HG02588 (cell line): Measurements from ENCODE around the gene CCR7.

ENCODE experiments used
- ATAC-seq: cut with Tn5 transposase; IDR thresholded peaks from one replicate; pipeline ENCODE4 v1.9.1; 2021; ENCODE audit warnings: mild to moderate bottlenecking, moderate library complexity; ENCODE audit not compliant: unreplicated experiment

CCR7 gene

GRCh38 chr17:40563220-40564052 lies 1.8 kb downstream of the CCR7 start:
- no peak for ATAC-seq

- ATAC-seq, result no peak
These were observed 2.4 kb downstream of the CCR7 start for GRCh38 chr17:40562838-40563219.

- ATAC-seq, result no peak
These were observed 3.2 kb downstream of the CCR7 start for GRCh38 chr17:40561871-40562611.

- ATAC-seq, result peak; percentile 25
These were observed 3.9 kb downstream of the CCR7 start for GRCh38 chr17:40561294-40561870.

GRCh38 chr17:40560592-40561293 lies 4.5 kb downstream of the CCR7 start:
- peak; percentile 47 for ATAC-seq

- ATAC-seq, result no peak
These were observed 5.2 kb downstream of the CCR7 start for GRCh38 chr17:40559954-40560591.

GRCh38 chr17:40559564-40559916 lies 5.7 kb downstream of the CCR7 start:
- ATAC-seq, result no peak

- ATAC-seq, result no peak
These were observed 6.2 kb downstream of the CCR7 start for GRCh38 chr17:40558890-40559563.

- no peak for ATAC-seq
These were observed 6.9 kb downstream of the CCR7 start for GRCh38 chr17:40558300-40558889.

- no peak for ATAC-seq
These were observed 7.6 kb downstream of the CCR7 start for GRCh38 chr17:40557531-40558299.

- ATAC-seq, result no peak
These were observed 8.3 kb downstream of the CCR7 start for GRCh38 chr17:40556884-40557414.

- ATAC-seq, result no peak
These were observed 9.0 kb downstream of the CCR7 start for GRCh38 chr17:40556198-40556661.

GRCh38 chr17:40555296-40556190 lies 9.7 kb downstream of the CCR7 start:
- ATAC-seq, result no peak

GRCh38 chr17:40554646-40555295 lies 10.5 kb downstream of the CCR7 start:
- no peak for ATAC-seq

- no peak for ATAC-seq
These were observed 11.4 kb downstream of the CCR7 start for GRCh38 chr17:40553694-40554534.
